Muscle of back (tissue), 11 donors: ENCODE data around the gene ALDOB. TPM values are rescaled to one million over a fixed set of nuclear protein-coding genes. Genes with fewer than 3 reads are reported as not detected.

ENCODE experiments used
- DNase-seq, 3 donors: peaks; one replicate each; pipeline versions ENCODE4 v3.0.0 to v3.0.0-alpha.2; 2013
- polyA plus RNA-seq, 10 donors: library from polyadenylated mRNA; unstranded; fragments of 120-200 nt; gene quantifications; one replicate each; pipeline ENCODE4 v1.2.1, GENCODE V29; 2013; ENCODE audit not compliant: insufficient read length in 10 of 10

ALDOB gene
- polyA plus RNA-seq, 10 donors = 0.23 to 1.5 (median 0.46) TPM; not detected in 1

- DNase-seq = no peak
Observed at GRCh38 chr9:101457003-101457402, 21.4 kb upstream of the ALDOB start.

GRCh38 chr9:101455656-101456240, 20.2 kb upstream of the ALDOB start:
- peak in 1 of 3 donors; percentile 52 for DNase-seq

GRCh38 chr9:101453776-101454570, 18.4 kb upstream of the ALDOB start:
- no peak for DNase-seq

GRCh38 chr9:101451498-101451897, 15.9 kb upstream of the ALDOB start:
- no peak for DNase-seq

GRCh38 chr9:101450931-101451330, 15.4 kb upstream of the ALDOB start:
- DNase-seq = no peak

GRCh38 chr9:101449071-101449721, 13.6 kb upstream of the ALDOB start:
- peak; percentile 52 to 85 (median 59) for DNase-seq

- DNase-seq = no peak
Observed at GRCh38 chr9:101448680-101449070, 13.1 kb upstream of the ALDOB start.

- no peak for DNase-seq
Observed at GRCh38 chr9:101446732-101447131, 11.2 kb upstream of the ALDOB start.

- no peak for DNase-seq
Observed at GRCh38 chr9:101445353-101446029, 9.9 kb upstream of the ALDOB start.

GRCh38 chr9:101443364-101443771, 7.8 kb upstream of the ALDOB start:
- peak; percentile 6 to 24 (median 22) for DNase-seq

GRCh38 chr9:101442736-101443135, 7.2 kb upstream of the ALDOB start:
- no peak for DNase-seq

- no peak for DNase-seq
Observed at GRCh38 chr9:101442318-101442717, 6.7 kb upstream of the ALDOB start.

- DNase-seq = no peak
Observed at GRCh38 chr9:101440714-101441230, 5.2 kb upstream of the ALDOB start.

GRCh38 chr9:101438523-101438922, 2.9 kb upstream of the ALDOB start:
- DNase-seq = no peak

GRCh38 chr9:101437806-101438232, 2.2 kb upstream of the ALDOB start:
- no peak for DNase-seq

- no peak for DNase-seq
Observed at GRCh38 chr9:101434998-101435397, 576 bp downstream of the ALDOB start.

- no peak for DNase-seq
Observed at GRCh38 chr9:101433229-101433628, 2.3 kb downstream of the ALDOB start.

- no peak for DNase-seq
Observed at GRCh38 chr9:101432740-101433139, 2.8 kb downstream of the ALDOB start.

GRCh38 chr9:101432171-101432570, 3.4 kb downstream of the ALDOB start:
- no peak for DNase-seq

- no peak for DNase-seq
Observed at GRCh38 chr9:101429736-101430135, 5.8 kb downstream of the ALDOB start.

- no peak for DNase-seq
Observed at GRCh38 chr9:101428909-101429308, 6.7 kb downstream of the ALDOB start.
